MG63 (cell line): ENCODE measurements around the gene MRPS9. TPM values are rescaled to one million over a fixed set of nuclear protein-coding genes. Genes with fewer than 3 reads are reported as not detected.

Experiments used
- DNase-seq: peaks from one replicate; pipeline ENCODE4 v3.0.0-alpha.2; 2020
- H3K27me3 ChIP-seq: fragments of 250-450 bp; sonication (Bioruptor Pico); 2 replicates; pipeline ENCODE4 v1.5.1; 2020; ENCODE audit warnings: mild to moderate bottlenecking, moderate library complexity
- H3K36me3 ChIP-seq: fragments of 250-450 bp; sonication (Bioruptor Pico); 2 replicates; pipeline ENCODE4 v1.5.1; 2020; ENCODE audit warnings: mild to moderate bottlenecking, moderate library complexity
- H3K4me3 ChIP-seq: fragments of 250-450 bp; sonication (Bioruptor Pico); 2 replicates; pipeline ENCODE4 v1.5.1; 2020; ENCODE audit warnings: mild to moderate bottlenecking, moderate library complexity
- H3K9me3 ChIP-seq: fragments of 250-450 bp; sonication (Bioruptor Pico); 2 replicates; pipeline ENCODE4 v1.5.1; 2020; ENCODE audit warnings: mild to moderate bottlenecking, moderate library complexity
- total RNA-seq: library from RNA; depleted of rRNA; stranded (reverse); fragments of >200 nt; shearing (Covaris generic); gene quantifications from 2 replicates; pipeline ENCODE4 v1.2.3, GENCODE V29; 2014; ENCODE audit warnings: low replicate concordance

MRPS9 gene
- total RNA-seq, 1 experiment from 2014 or later: 41.3 TPM

DNA sequence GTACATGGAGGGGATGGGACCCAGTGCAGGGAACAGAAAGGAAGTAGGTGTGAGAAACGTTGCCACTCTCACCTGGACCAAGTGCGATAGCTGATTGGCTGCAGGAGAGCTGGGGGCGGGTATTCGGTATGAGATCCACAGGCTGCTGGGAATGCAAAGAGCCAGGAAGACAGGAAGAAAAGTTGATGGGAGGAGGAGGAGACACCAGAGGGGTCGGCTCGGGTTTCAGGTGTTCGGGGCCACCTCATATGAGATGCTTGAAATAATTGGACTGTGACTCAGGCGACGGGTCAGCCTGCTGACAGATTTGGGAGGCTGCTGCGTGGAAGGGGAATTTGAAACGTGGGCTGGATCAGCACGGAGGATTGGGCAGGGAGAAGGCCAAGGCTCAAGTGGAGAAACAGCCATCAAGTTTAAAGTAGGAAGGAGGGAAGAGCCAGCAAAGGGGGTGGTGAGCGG is 65.1 kb downstream of the MRPS9 start:
- Histone ChIP-seq H3K36me3 (no peaks in the 10 kb centered on the region), H3K27me3 (no peaks in the 10 kb centered on the region), H3K4me3 (no peak overlapping the region), H3K9me3 (no peaks in the 10 kb centered on the region)
- peak; percentile 19 for DNase-seq

DNA sequence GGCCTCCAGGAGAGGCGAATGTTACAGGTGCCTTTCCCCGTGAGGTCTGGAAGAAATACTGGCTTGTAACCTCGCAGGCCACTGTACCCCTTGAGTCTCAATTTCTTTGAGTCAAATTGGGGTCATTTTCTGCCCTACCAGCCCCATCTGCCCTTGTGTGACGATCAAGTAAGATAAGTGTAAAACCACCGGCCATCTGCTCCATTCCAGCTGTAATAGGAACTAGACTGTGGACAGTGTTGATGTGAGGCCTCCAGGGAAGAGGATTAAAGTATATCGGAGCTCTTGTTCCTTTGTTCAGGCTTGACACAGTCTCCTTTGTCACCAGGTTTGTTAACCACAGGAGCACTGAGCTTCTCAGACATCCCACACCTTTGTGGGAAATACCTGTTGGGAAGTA is 65.6 kb downstream of the MRPS9 start:
- DNase-seq: no peak
- H3K9me3 ChIP-seq: no peaks in the 10 kb centered on the region
- no peak overlapping the region for H3K4me3 ChIP-seq
- H3K36me3 ChIP-seq: no peaks in the 10 kb centered on the region
- H3K27me3 ChIP-seq: no peaks in the 10 kb centered on the region

DNA sequence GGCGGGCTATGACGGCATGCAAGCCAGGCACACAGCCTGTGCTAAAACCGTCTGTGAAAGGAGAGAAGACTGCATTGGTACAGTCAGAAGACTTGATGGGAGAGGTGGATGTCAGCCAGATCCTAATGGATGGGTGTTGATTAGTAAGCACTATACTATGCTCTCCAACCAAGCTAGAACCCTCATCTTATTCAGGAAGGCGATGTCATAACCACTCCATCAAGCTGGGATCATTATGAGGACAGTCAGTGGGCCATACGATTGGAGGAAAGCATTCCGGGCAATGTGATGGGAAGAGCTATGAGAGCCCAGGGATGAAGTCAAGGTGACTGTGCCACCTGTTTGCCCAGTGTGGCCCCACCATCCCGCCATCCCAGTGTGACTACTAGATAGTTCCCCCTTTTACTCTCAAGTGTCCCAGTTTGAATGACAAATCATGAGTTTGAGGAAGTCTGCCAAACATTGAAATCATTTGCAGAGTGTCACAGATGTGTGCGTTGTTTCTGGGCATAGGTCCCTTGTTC is 66.4 kb downstream of the MRPS9 start:
- Histone ChIP-seq H3K36me3 (no peaks in the 10 kb centered on the region), H3K27me3 (no peaks in the 10 kb centered on the region), H3K9me3 (no peaks in the 10 kb centered on the region), H3K4me3 (no peak overlapping the region)
- no peak for DNase-seq

DNA sequence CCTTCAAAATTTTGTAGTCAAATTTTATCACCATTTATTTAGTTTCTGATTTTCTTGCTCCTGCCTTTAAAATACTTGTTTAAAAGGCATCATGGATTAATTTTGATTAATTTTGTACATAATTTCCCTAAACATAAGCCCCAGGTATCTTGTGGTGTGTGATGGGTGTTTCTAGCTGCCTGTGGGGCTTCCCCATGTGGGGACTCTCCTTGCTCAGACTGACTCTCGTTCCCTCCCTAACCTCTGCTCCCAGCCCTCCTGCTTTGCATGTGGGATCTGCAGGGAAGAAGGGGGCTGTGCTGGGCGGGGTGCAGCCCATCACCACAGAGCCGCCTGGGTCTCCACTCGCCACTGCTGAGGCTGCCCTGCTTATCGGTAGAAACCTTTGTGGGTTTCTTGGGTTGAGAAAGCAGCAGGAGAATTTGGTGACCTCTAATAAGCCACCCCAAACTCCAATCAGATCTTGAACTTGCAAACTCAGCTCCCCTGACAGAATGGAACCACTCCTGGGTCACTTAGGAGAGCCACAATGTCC is 72.5 kb downstream of the MRPS9 start:
- H3K27me3 ChIP-seq: no peaks in the 10 kb centered on the region
- no peak for DNase-seq
- no peaks in the 10 kb centered on the region for H3K9me3 ChIP-seq
- H3K36me3 ChIP-seq: no peaks in the 10 kb centered on the region
- no peak overlapping the region for H3K4me3 ChIP-seq

DNA sequence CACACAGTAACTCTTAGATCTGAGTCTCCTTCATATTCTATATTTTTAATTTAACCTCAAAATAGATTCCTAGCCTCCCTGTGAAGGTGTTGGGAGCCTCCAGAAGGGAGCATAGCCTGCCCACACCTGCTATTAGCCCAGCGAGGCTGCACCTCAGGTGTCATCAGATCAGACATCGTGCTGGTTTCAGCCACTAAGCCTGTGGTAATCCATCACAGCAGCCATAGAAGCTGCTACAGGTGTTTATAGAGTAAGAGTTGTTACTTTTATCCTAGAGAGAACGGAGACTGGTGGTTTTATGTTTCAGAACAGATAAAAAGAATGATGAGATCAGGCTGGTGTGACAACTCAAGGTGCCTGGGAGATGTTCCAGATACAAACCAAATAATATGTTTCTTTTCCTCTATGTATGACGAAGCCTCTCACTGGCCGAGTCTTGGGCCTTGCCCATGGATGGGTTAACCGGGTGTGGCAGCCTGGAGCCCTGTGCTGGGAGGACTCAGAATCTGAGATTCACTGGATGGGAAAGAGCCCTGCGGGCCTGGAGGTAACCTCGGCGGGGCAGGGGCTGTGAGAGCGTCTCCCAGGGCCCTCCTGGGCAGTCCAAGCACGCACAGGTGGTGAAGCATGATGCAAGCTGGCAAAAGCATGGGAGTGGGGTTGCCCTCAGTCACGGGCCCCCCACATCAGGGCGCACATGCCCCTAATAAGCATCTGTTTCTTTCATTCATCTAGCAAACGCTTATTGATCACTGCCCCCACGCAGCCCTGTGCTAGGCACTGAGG is 73.7 kb downstream of the MRPS9 start:
- Histone ChIP-seq H3K4me3 (no peak overlapping the region), H3K27me3 (no peaks in the 10 kb centered on the region), H3K9me3 (no peaks in the 10 kb centered on the region), H3K36me3 (no peaks in the 10 kb centered on the region)
- DNase-seq: no peak

DNA sequence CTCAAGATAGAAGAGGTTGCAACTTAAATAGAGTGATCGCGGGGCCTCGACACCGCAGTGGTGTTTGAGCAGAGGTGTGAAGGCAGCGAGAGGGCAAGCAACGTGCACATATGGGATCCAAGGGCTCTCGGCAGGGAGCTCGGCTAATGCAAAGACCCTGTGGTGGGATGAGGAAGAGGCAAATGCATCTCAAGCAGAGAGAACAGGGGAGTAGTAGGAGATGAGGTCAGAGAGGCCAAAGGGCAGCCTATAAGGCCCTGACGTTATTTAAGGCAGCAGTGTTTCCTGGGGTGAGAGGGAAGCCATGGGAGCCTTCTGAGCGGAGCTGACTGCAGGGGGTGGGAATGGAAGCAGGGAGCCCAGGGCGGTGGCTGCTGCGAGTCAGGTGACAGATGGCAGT is 74.5 kb downstream of the MRPS9 start:
- DNase-seq: no peak
- H3K9me3 ChIP-seq: no peaks in the 10 kb centered on the region
- H3K36me3 ChIP-seq: no peaks in the 10 kb centered on the region
- no peak overlapping the region for H3K4me3 ChIP-seq
- H3K27me3 ChIP-seq: no peaks in the 10 kb centered on the region

DNA sequence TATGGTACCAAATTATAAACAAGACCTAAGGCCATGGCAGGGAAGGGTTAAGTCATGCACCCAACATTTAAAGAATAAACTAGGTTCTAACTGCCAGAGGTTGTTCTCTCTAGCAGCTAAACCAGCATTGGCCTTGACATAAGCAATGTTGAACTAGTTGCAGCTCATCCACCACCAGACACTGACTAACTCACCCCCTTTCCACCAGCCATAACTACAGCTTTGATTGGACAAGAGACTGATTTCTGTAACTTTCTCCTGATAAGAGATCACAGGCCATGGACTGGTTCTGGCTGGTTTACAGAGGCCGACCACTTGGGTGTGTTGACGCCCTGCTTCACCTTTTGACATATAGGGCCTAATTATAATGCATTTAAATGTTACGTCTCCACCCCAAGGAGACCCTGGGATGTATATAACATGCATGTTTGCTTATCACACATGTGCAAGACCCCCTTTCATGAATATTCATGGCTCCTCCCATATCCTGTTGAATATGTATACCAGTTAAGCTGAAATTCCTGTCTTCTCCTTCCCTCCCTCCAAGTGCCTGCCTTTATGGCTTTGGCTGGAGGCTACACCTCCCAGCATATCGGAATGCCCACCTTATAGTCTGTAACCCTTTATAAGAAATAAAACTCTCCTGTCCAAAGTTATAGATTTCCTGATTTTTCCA is 75.9 kb downstream of the MRPS9 start:
- H3K36me3 ChIP-seq: no peaks in the 10 kb centered on the region
- no peak for DNase-seq
- no peaks in the 10 kb centered on the region for H3K9me3 ChIP-seq
- no peaks in the 10 kb centered on the region for H3K27me3 ChIP-seq
- no peak overlapping the region for H3K4me3 ChIP-seq

DNA sequence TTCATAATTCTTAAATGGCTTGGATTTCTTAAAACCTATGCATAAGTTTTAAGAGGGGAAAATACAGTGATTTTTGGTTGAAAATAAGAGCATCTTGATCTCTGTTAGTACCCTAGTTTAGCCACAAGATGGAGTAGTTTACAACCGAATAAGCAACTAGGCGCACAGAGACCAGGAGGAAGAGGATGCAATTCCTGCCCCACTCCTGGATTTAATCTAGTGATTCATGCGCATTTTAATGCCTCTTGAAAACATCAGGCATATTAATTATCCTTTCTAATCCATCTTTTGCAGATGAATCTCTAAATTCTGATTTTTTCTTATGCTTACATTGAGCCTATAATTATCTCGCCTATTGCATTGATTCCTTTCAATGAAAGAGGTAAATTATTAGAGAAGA is 76.7 kb downstream of the MRPS9 start:
- H3K27me3 ChIP-seq: no peaks in the 10 kb centered on the region
- H3K4me3 ChIP-seq: no peak overlapping the region
- no peaks in the 10 kb centered on the region for H3K9me3 ChIP-seq
- H3K36me3 ChIP-seq: no peaks in the 10 kb centered on the region
- no peak for DNase-seq

DNA sequence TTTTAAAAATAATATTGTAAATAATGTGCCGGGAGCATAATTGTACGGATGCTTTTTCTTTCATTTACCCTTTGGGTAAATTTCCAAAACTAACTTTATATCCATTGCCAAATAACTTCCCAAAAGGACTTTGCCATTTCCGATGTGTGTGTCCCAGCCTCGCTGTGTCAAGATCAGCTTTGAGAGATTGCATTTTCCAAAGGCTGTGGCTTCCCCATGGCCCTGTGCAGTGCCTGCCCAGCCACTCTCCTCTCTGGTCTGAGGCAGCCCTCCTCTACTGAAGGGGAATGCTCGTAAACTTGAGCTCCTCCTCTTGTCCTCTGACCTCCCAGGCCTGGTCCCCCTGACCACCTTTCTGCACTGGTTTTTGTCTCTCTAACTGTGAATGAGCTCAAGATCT is 78.5 kb downstream of the MRPS9 start:
- Histone ChIP-seq H3K36me3 (no peaks in the 10 kb centered on the region), H3K4me3 (no peak overlapping the region), H3K9me3 (no peaks in the 10 kb centered on the region), H3K27me3 (no peaks in the 10 kb centered on the region)
- no peak for DNase-seq

DNA sequence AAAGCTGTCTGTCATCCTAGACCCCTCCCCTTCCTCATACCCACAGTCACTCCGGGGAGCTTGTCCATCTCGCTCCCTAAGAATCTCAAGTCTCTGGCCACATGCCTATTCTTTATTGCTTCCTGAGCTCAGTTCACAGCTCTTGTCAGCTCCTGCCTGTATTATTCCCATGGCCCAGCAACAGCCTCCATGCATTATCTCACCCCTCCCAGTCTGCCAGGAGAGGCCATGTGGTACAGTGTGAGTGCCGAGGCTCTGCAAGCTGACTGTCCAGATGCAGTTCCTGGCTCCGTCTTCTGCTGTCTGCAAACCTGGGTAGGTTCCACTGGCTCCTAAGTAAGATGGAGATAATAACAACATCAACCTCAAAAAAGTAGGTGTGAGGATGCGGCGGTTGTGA is 79.7 kb downstream of the MRPS9 start:
- H3K9me3 ChIP-seq: no peaks in the 10 kb centered on the region
- no peaks in the 10 kb centered on the region for H3K27me3 ChIP-seq
- no peak for DNase-seq
- H3K4me3 ChIP-seq: no peak overlapping the region
- H3K36me3 ChIP-seq: no peaks in the 10 kb centered on the region

DNA sequence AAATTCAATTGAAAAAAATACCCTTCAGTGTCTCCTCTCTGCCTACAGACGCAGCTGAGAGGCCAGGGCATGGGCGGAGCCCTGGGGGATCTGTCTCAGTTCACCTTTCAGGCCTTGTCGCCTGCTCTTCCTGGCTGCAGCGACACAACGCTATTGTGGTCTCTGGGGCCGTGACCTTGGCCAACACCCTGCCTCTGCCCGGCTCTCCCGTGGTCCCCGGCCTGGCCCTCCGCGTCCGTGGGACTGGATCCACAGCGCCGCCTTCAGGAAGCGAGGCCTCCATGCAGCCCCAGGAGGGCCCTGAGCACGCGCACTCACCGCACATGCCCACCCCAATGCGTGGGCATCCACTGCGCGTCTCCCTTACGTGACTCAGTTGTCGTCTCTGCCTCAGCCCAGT is 81.1 kb downstream of the MRPS9 start:
- Histone ChIP-seq H3K4me3 (no peak overlapping the region), H3K36me3 (no peaks in the 10 kb centered on the region), H3K27me3 (no peaks in the 10 kb centered on the region), H3K9me3 (no peaks in the 10 kb centered on the region)
- no peak for DNase-seq

DNA sequence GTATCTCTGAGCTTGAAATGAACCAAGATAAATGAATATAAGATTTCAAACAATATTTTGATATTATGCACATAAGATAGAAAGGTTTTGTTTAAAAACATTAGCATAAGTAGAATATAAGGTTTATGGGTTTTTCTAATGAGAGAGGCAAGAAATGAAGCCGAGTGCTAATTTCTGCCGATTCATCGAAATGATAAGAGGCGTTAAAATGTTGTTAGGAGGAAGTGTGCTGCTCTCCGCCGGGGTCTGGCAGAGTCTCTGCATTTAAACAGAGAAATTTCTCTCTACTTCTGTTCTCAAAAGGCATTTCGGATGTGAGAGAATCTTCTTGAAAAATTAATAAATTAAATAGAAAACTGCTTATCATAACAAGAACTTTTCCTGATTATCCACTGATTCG is 83.6 kb downstream of the MRPS9 start:
- H3K4me3 ChIP-seq: no peak overlapping the region
- H3K36me3 ChIP-seq: no peaks in the 10 kb centered on the region
- no peaks in the 10 kb centered on the region for H3K9me3 ChIP-seq
- DNase-seq: no peak
- no peaks in the 10 kb centered on the region for H3K27me3 ChIP-seq

DNA sequence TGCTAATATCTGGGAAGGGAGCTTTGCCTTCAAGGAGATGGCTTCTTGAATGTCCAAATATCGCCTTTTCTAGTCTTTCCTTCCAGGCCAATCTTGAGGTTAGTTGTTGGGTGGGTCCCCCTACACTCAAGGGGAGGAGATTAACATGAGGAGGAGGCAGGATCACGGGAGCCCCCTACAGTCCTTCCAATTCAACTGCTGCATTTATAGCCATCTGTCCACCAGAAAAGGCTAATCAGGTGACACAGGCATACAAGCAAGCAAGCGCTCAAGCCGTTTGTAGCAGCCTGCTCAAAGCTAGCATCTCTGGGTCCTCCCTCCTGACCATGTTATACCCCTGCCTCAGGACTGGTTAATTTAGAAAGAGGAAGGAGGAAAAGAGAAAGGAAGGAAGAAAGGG is 87.6 kb downstream of the MRPS9 start:
- no peak for DNase-seq
- Histone ChIP-seq H3K4me3 (no peak overlapping the region), H3K36me3 (no peaks in the 10 kb centered on the region), H3K9me3 (no peaks in the 10 kb centered on the region), H3K27me3 (no peaks in the 10 kb centered on the region)

DNA sequence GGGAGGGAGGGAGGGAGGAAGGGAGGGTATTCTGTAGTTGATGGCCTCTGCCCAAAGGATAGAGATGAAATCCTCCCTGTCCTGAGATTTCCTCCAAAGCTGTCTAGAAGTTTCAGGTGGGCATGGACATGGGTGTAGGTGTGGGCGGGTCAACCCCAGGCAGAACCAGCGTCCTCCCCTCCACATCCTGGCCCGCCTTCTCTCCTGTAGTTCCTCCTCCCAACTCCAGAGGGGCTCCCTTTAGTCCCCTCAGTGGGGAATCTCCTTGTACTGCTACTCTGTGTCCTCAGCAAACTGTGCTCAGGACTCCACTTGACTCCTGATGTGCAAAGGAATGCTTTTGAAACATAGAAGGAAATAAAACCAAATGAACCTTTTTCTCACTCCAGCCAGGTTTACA is 88.1 kb downstream of the MRPS9 start:
- no peaks in the 10 kb centered on the region for H3K9me3 ChIP-seq
- no peak for DNase-seq
- H3K4me3 ChIP-seq: no peak overlapping the region
- H3K27me3 ChIP-seq: no peaks in the 10 kb centered on the region
- no peaks in the 10 kb centered on the region for H3K36me3 ChIP-seq

DNA sequence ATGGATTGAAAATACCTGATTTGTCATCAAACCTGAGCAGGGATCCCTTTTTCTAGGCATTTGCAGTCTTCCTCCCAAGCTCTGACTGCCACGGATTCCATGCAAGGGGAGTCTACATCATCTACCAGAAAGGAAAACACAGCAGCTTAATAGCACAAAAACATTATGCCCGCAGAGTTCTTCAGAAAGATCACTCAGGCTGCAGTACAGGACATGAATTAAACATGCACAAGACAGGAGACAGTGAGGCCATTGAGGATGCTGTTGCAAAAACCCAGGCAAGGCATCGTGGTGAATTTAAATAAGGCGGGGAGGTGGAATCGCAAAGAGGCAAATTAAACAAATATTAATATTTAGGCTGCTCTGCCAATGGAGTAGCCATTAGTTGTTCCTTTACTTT is 88.5 kb downstream of the MRPS9 start:
- Histone ChIP-seq H3K4me3 (no peak overlapping the region), H3K36me3 (no peaks in the 10 kb centered on the region)
- no peak for DNase-seq

DNA sequence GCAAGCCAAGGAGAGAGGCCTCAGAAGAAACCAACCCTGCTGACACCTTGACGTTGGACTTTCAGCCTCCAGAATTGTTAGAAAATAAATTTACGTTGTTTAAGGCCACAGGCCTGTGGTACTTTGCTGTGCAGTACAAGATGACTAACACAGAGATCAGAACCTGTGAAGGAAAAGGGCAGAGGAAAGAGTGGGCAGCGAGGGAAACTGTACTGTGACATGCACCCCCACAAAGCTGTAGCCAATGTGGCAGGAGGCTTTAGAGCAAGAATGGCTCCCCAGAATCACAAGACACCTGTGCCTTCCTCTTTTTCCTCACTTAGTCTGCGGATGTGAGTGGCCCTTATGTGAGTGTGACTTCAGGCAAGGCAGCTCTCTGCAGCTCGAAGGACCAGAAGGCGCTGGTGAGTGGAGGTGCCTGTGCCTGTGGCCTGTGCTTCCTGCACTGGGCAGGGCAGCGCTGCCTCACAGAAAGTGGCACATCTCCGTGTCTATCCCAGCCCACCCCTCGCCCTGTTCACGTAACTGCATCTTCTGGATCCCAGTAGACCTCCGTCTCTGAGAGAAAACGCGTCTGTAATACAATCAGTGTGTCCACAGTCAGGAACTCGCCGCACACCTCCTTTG is 89.5 kb downstream of the MRPS9 start:
- Histone ChIP-seq H3K9me3 (no peaks in the 10 kb centered on the region), H3K36me3 (no peaks in the 10 kb centered on the region), H3K4me3 (no peak overlapping the region), H3K27me3 (no peaks in the 10 kb centered on the region)
- DNase-seq: no peak

More for the DNA sequence above, 88.5 kb downstream of the MRPS9 start:
- no peaks in the 10 kb centered on the region for H3K9me3 ChIP-seq
- H3K27me3 ChIP-seq: no peaks in the 10 kb centered on the region

DNA sequence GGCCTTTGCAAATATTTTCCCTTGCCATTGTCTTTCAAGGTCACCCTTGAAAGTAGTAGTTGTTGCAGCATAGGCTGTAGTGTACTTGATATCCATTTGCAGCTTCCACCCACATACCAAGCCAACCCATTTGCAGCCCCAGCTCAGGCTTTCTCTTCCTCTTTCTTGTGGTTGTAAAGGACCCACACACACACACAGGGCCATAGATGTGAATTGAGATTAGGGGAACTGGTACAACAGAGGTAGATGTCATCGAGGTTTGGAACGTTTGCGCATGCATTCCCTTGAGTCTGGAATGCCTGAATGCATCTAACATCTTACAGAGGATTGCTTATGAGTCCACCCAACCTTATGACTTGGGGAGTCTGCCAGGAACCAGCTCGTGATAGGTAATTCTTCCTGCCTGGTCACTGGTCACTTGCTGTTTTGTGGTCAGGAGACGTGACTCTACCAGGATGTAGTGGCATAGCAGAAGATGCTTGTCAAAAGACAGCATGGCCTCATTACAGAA is 91.9 kb downstream of the MRPS9 start:
- Histone ChIP-seq H3K9me3 (no peaks in the 10 kb centered on the region), H3K36me3 (no peaks in the 10 kb centered on the region), H3K27me3 (0 out of 2 replicates have a peak, but pooled peaks cover 2% of the 10 kb centered on the region), H3K4me3 (no peak overlapping the region)
- no peak for DNase-seq
